GM12878 (cell line): ENCODE measurements around the gene EPS8L1. TPM values are rescaled to one million over a fixed set of nuclear protein-coding genes. Genes with fewer than 3 reads are reported as not detected.

ENCODE experiments used
- ATAC-seq: fragments of 200-7000 bp; cut with Tn5 transposase; 3 replicates; pipeline ENCODE4 v1.9.1; 2020; ENCODE audit warnings: mild to moderate bottlenecking, moderate library complexity
- BruUV-seq: library from RNA; stranded (reverse); fragments of 400-500 nt; replicated peaks from 2 replicates; lab custom pipeline; 2021; lab: Mats Ljungman, UMichigan
- CTCF ChIA-PET: fragments of 300-600 bp; sonication (Branson Sonifier 250); formaldehyde crosslinking; extraction: SDS; loops from one replicate; lab custom pipeline; 2021; ENCODE audit warnings: inconsistent platforms; lab: Yijun Ruan, JAX
- POLR2A ChIA-PET: fragments of 350-600 bp; formaldehyde crosslinking; extraction: SDS; loops from one replicate; lab custom pipeline; 2021; ENCODE audit warnings: inconsistent platforms; lab: Charles Lee
- RAD21 ChIA-PET: fragments of 300-600 bp; sonication (Branson Sonifier 250); formaldehyde crosslinking; loops from one replicate; lab custom pipeline; 2023; ENCODE audit warnings: antibody characterized with exemption; ENCODE audit not compliant: unreplicated experiment; lab: Charles Lee
- SMC1A ChIA-PET: fragments of 300-600 bp; sonication (Branson Sonifier 250); formaldehyde crosslinking; loops from one replicate; lab custom pipeline; 2023; ENCODE audit not compliant: unreplicated experiment, uncharacterized antibody; lab: Charles Lee
- DNase-seq: peaks from one replicate; pipeline ENCODE4 v3.0.0-alpha.2; 2011; ENCODE audit warnings: low read depth, low spot score
- FAIRE-seq: peaks from 3 replicates; lab custom pipeline; 2011; peaks lifted over from hg19 to GRCh38; lab: Jason Lieb, UNC
- H2AFZ ChIP-seq: 2 replicates; pipeline ENCODE4 v1.6.0; 2011; ENCODE audit warnings: low read depth, low read length, control low read depth; ENCODE audit not compliant: control insufficient read depth
- H3K27ac ChIP-seq: 2 replicates; pipeline ENCODE4 v1.5.1; 2011; ENCODE audit warnings: control low read depth; ENCODE audit not compliant: control insufficient read depth, insufficient read depth
- H3K27me3 ChIP-seq, 2 experiments: replicated peaks in 1 of 2; 2 replicates each; pipeline versions ENCODE4 v1.6.0 to v1.6.1; 2011; ENCODE audit warnings: low read length in 1 of 2; ENCODE audit not compliant: control insufficient read depth in 2 of 2, insufficient read depth in 2 of 2
- H3K36me3 ChIP-seq, 2 experiments: 2 replicates each; pipeline ENCODE4 v1.5.1; 2011; ENCODE audit warnings: low read length in 1 of 2; ENCODE audit not compliant: control insufficient read depth in 2 of 2, insufficient read depth in 2 of 2
- H3K4me1 ChIP-seq: 2 replicates; pipeline ENCODE4 v1.6.1; 2011; ENCODE audit warnings: mild to moderate bottlenecking, low read length, moderate library complexity, mixed read lengths; ENCODE audit not compliant: control insufficient read depth, insufficient read depth
- H3K4me2 ChIP-seq: 2 replicates; pipeline ENCODE4 v1.6.0; 2011; ENCODE audit warnings: control low read depth; ENCODE audit not compliant: control insufficient read depth, insufficient read depth
- H3K4me3 ChIP-seq: fragments of 200-600 bp; sonication (generic); 2 replicates; pipeline ENCODE4 v1.5.1; 2016
- H3K79me2 ChIP-seq: 2 replicates; pipeline ENCODE4 v1.6.0; 2011; ENCODE audit warnings: low read length; ENCODE audit not compliant: control insufficient read depth, insufficient read depth
- H3K9ac ChIP-seq: 2 replicates; pipeline ENCODE4 v1.8.0; 2011; ENCODE audit warnings: low read length, control low read depth, mixed read lengths; ENCODE audit not compliant: control insufficient read depth, insufficient read depth
- H3K9me3 ChIP-seq: replicated peaks from 3 replicates; pipeline ENCODE4 v1.5.1; 2011; ENCODE audit warnings: mild to moderate bottlenecking, low read length; ENCODE audit not compliant: control insufficient read depth, insufficient read depth
- H4K20me1 ChIP-seq: 2 replicates; pipeline ENCODE4 v1.6.0; 2011; ENCODE audit not compliant: control insufficient read depth, insufficient read depth
- CEBPB ChIP-seq, 2 experiments: fragments of 150-350 bp in 1 of 2; IDR thresholded peaks; 2 replicates each; pipeline ENCODE4 v1.6.1; 2012 to 2014; ENCODE audit warnings: low read depth in 2 of 2, low read length in 2 of 2, borderline replicate concordance in 1 of 2, inconsistent platforms in 1 of 2
- DPF2 ChIP-seq: fragments of 450-650 bp; IDR thresholded peaks from 2 replicates; pipeline ENCODE4 v1.6.1; 2017; ENCODE audit warnings: mild to moderate bottlenecking
- GABPA ChIP-seq: IDR thresholded peaks from 2 replicates; pipeline ENCODE4 v1.6.1; 2014; ENCODE audit warnings: antibody characterized with exemption, low read depth, mild to moderate bottlenecking, inconsistent platforms
- GATAD2B ChIP-seq: fragments of 450-650 bp; conservative IDR thresholded peaks from 2 replicates; pipeline ENCODE4 v1.6.1; 2017; ENCODE audit warnings: low read depth, mild to moderate bottlenecking, moderate library complexity
- JUNB ChIP-seq: IDR thresholded peaks from 2 replicates; pipeline ENCODE4 v1.6.1; 2016; ENCODE audit warnings: antibody characterized with exemption, mild to moderate bottlenecking
- KLF5 ChIP-seq: fragments of 450-650 bp; IDR thresholded peaks from 2 replicates; pipeline ENCODE4 v1.6.1; 2014; ENCODE audit warnings: mild to moderate bottlenecking; ENCODE audit not compliant: partially characterized antibody
- NFXL1 ChIP-seq: fragments of 450-650 bp; IDR thresholded peaks from 2 replicates; pipeline ENCODE4 v1.6.1; 2017; ENCODE audit warnings: antibody characterized with exemption, mild to moderate bottlenecking, borderline replicate concordance
- PAX8 ChIP-seq: fragments of 450-650 bp; IDR thresholded peaks from 2 replicates; pipeline ENCODE4 v1.6.1; 2017; ENCODE audit warnings: mild to moderate bottlenecking, moderate library complexity
- POLR2A ChIP-seq: IDR thresholded peaks from 2 replicates; pipeline ENCODE4 v1.6.1; 2011; ENCODE audit warnings: low read depth, mild to moderate bottlenecking, low read length
- RCOR1 ChIP-seq: conservative IDR thresholded peaks from 2 replicates; pipeline ENCODE4 v1.6.1; 2012; ENCODE audit warnings: low read depth, low read length, improper control_type of control experiment
- RUNX3 ChIP-seq: IDR thresholded peaks from 2 replicates; pipeline ENCODE4 v1.6.1; 2012; ENCODE audit warnings: low read length, inconsistent platforms
- SMC3 ChIP-seq: IDR thresholded peaks from 2 replicates; pipeline ENCODE4 v1.6.1; 2011; ENCODE audit warnings: low read length, improper control_type of control experiment, borderline replicate concordance
- SPI1 ChIP-seq: IDR thresholded peaks from 2 replicates; pipeline ENCODE4 v1.6.1; 2011; ENCODE audit warnings: low read depth, mild to moderate bottlenecking, low read length, moderate library complexity, borderline replicate concordance; ENCODE audit not compliant: insufficient read depth
- TBL1XR1 ChIP-seq: IDR thresholded peaks from 2 replicates; pipeline ENCODE4 v1.6.1; 2012; ENCODE audit warnings: low read depth, low read length, improper control_type of control experiment
- TCF7 ChIP-seq: IDR thresholded peaks from 2 replicates; pipeline ENCODE4 v1.6.1; 2014; ENCODE audit warnings: antibody characterized with exemption, borderline replicate concordance
- YBX1 ChIP-seq: fragments of 450-650 bp; IDR thresholded peaks from 2 replicates; pipeline ENCODE4 v1.6.1; 2016; ENCODE audit warnings: antibody characterized with exemption
- ZZZ3 ChIP-seq: IDR thresholded peaks from 2 replicates; pipeline ENCODE4 v1.6.1; 2011; ENCODE audit warnings: low read depth; ENCODE audit not compliant: control insufficient read depth, insufficient read length
- WGBS: methylation state at CpG from one replicate; pipeline ENCODE4 v1.1.6; 2016; ENCODE audit warnings: low lambda C conversion rate; ENCODE audit not compliant: insufficient replicate concordance, insufficient coverage; ENCODE audit errors: missing lambda C conversion rate; 5-methylcytosine and 5-hydroxymethylcytosine counted together
- in situ Hi-C: fragments of 300-500 bp; cut with MboI; formaldehyde crosslinking; loops from 9 replicates; pipeline ENCODE4 v1.14.3; 2018; ENCODE audit warnings: mixed read lengths
- intact Hi-C: fragments of 100-400 bp; cut with micrococcal nuclease; formaldehyde crosslinking; loops from one replicate; pipeline ENCODE4 v1.14.2; 2022; ENCODE audit not compliant: unreplicated experiment
- polyA plus RNA-seq, 11 experiments: library from polyadenylated mRNA; depleted of rRNA in 4 of 11; unstranded in 6 of 11; stranded (reverse) in 5 of 11; fragments of >200 nt; fragmentation: Nextera tagmentation in 4 of 11; fragmentation: Illumina TruSeq in 1 of 11; extraction: Ambion mirVana in 4 of 11; extraction: Trizol in 1 of 11; gene quantifications; 1 replicate in 1 of 11; 2 replicates in 10 of 11; pipeline versions ENCODE4 v1.2.1 to v1.2.3, GENCODE V29; 2011 to 2016; ENCODE audit warnings: inconsistent platforms in 2 of 11, missing spikeins in 2 of 11, low read depth in 1 of 11
- total RNA-seq, 4 experiments: library from RNA; depleted of rRNA in 3 of 4; stranded (reverse); fragments of >200 nt in 3 of 4; fragmentation: Illumina TruSeq in 1 of 4; extraction: Trizol in 1 of 4; gene quantifications; 2 replicates each; pipeline versions ENCODE4 v1.2.1 to v1.2.3, GENCODE V29; 2013 to 2021
- TF ChIP-seq, protein P1 (sequence below): IDR thresholded peaks from 2 replicates; pipeline ENCODE4 v1.6.1; 2011; ENCODE audit warnings: borderline replicate concordance, low read depth, mild to moderate bottlenecking, moderate library complexity, mixed read lengths, low read length; ENCODE audit not compliant: insufficient read depth; ENCODE audit errors: extremely low read length
- TF ChIP-seq, protein P2 (sequence below), 3 experiments: IDR thresholded peaks in 2 of 3; conservative IDR thresholded peaks in 1 of 3; 2 replicates each; pipeline ENCODE4 v1.5.1; 2011; ENCODE audit warnings: low read depth in 3 of 3, low read length in 3 of 3, mild to moderate bottlenecking in 3 of 3, control low read depth in 2 of 3, moderate library complexity in 2 of 3, inconsistent platforms in 1 of 3, mixed read lengths in 1 of 3; ENCODE audit not compliant: control insufficient read depth in 2 of 3, insufficient read depth in 1 of 3; ENCODE audit errors: extremely low read depth in 1 of 3
- TF ChIP-seq, protein P3 (sequence below): IDR thresholded peaks from 2 replicates; pipeline ENCODE4 v1.6.1; 2012; ENCODE audit warnings: low read depth, low read length, improper control_type of control experiment

Gene EPS8L1
- total and polyA plus RNA-seq, 10 of the 15 experiments (the other 5 are each of a cell fraction or from before 2014, with no cell fraction given), result 0.68 to 2.2 (median 0.96) TPM; not detected in 2

DNA sequence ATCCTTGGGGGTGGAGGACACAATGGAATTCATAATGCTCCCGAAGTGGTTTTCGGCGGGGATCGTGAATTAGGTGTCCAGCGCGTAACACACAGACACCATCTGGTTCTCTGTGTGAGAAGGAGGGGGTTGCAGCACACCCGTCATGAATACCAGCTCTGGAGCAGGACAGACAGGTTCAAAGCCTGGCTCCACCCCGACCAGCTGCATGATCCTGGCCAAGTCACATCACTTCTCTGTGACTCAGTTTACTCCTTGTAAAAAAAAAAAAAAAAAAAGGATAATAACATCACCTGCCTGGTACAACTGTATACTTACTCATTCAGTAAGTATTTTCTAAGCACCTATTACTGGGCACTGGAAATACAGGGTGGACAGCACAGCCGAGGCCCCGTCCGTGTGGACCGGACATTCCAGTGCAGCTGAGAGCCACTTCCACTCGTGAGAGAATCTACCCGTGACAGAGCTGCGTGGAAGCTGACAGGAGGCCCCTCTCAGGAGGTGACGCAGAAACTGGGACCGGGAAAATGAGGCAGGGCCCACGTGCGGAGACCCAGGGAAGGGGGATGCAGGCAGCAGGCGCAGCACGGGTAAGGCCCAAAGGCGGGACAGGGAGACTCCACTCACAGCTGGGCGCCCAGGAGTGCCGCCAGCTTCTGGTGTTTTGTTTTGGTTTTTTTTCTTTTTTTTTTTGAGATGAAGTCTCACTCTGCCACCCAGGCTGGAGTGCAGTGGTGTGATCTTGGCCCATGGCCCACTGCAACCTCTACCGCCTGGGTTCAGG lies 24.7 kb upstream of the EPS8L1 start:
- Histone ChIP-seq H3K9ac (no peak overlapping the region), H3K27ac (no peak overlapping the region), H3K9me3 (no peaks in the 10 kb centered on the region), H3K79me2 (no peaks in the 10 kb centered on the region), H3K4me1 (no peaks in the 10 kb centered on the region), H3K4me2 (no peak overlapping the region), H3K27me3 (no peaks in the 10 kb centered on the region), H2AFZ (no peak overlapping the region), H3K36me3 (peaks cover 16 to 21% of the 10 kb centered on the region in 2 experiments), H3K4me3 (no peak overlapping the region), H4K20me1 (no peaks in the 10 kb centered on the region)
- FAIRE-seq (no peak), ATAC-seq (no peak), DNase-seq (no peak)
- ChIA-PET CTCF (no interaction called here), RAD21 (no interaction called here), POLR2A (no interaction called here), SMC1A (no interaction called here)
- in situ Hi-C loops, result no loop called here
- no TSS peak for BruUV-seq
- 94% methylated on average over 25 of the region's 25 CpGs for WGBS
- TF ChIP-seq GABPA (no peak), POLR2A (no peak), KLF5 (no peak), RUNX3 (no peak), CEBPB (IDR thresholded peaks at IDR 0.05; ENCODE audit: borderline replicate concordance in 1 of 2, low read depth in 2 of 2, low read length in 2 of 2) (no peak), PAX8 (no peak), YBX1 (no peak), TCF7 (no peak), NFXL1 (no peak), RCOR1 (no peak), DPF2 (no peak), TBL1XR1 (no peak), GATAD2B (no peak), JUNB (no peak), SMC3 (no peak), ZZZ3 (no peak), SPI1 (no peak)
- TF ChIP-seq, protein P1, sequence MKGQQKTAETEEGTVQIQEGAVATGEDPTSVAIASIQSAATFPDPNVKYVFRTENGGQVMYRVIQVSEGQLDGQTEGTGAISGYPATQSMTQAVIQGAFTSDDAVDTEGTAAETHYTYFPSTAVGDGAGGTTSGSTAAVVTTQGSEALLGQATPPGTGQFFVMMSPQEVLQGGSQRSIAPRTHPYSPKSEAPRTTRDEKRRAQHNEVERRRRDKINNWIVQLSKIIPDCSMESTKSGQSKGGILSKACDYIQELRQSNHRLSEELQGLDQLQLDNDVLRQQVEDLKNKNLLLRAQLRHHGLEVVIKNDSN, result no peak
- TF ChIP-seq, protein P2, sequence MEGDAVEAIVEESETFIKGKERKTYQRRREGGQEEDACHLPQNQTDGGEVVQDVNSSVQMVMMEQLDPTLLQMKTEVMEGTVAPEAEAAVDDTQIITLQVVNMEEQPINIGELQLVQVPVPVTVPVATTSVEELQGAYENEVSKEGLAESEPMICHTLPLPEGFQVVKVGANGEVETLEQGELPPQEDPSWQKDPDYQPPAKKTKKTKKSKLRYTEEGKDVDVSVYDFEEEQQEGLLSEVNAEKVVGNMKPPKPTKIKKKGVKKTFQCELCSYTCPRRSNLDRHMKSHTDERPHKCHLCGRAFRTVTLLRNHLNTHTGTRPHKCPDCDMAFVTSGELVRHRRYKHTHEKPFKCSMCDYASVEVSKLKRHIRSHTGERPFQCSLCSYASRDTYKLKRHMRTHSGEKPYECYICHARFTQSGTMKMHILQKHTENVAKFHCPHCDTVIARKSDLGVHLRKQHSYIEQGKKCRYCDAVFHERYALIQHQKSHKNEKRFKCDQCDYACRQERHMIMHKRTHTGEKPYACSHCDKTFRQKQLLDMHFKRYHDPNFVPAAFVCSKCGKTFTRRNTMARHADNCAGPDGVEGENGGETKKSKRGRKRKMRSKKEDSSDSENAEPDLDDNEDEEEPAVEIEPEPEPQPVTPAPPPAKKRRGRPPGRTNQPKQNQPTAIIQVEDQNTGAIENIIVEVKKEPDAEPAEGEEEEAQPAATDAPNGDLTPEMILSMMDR (IDR thresholded peaks at IDR 0.05 in 2 of 3, conservative IDR thresholded peaks at IDR 0.05 in 1 of 3; ENCODE audit: control insufficient read depth in 2 of 3, extremely low read depth in 1 of 3, insufficient read depth in 1 of 3, low read depth in 3 of 3, low read length in 3 of 3), result no peak
- TF ChIP-seq, protein P3, sequence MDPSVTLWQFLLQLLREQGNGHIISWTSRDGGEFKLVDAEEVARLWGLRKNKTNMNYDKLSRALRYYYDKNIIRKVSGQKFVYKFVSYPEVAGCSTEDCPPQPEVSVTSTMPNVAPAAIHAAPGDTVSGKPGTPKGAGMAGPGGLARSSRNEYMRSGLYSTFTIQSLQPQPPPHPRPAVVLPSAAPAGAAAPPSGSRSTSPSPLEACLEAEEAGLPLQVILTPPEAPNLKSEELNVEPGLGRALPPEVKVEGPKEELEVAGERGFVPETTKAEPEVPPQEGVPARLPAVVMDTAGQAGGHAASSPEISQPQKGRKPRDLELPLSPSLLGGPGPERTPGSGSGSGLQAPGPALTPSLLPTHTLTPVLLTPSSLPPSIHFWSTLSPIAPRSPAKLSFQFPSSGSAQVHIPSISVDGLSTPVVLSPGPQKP, result no peak
- intact Hi-C loops, result no loop called here
